WTC11 (cell line): ENCODE data around the gene NRIP3. TPM values are rescaled to one million over a fixed set of nuclear protein-coding genes. Genes with fewer than 3 reads are reported as not detected.

Experiments
- ATAC-seq: fragments of 200-7000 bp; cut with Tn5 transposase; 2 replicates; pipeline ENCODE4 v1.10.0; 2021; ENCODE audit warnings: mild to moderate bottlenecking, moderate library complexity
- CTCF ChIA-PET: fragments of 300-600 bp; sonication (Branson Sonifier 250); formaldehyde crosslinking; loops from one replicate; lab custom pipeline; 2021; ENCODE audit warnings: antibody characterized with exemption; lab: Charles Lee
- POLR2A ChIA-PET: fragments of 350-600 bp; sonication (Branson Sonifier 250); formaldehyde crosslinking; loops from one replicate; lab custom pipeline; 2021; ENCODE audit warnings: antibody characterized with exemption; lab: Charles Lee
- DNase-seq: peaks from one replicate; pipeline ENCODE4 v3.0.0; 2021; ENCODE audit warnings: low spot score
- H3K27ac Mint-ChIP-seq: 2 replicates; pipeline ENCODE4 v1.8.0; 2021; ENCODE audit warnings: mixed read lengths
- H3K27me3 Mint-ChIP-seq: 2 replicates; pipeline ENCODE4 v1.8.0; 2021; ENCODE audit warnings: low read depth, mild to moderate bottlenecking, moderate library complexity, mixed read lengths
- H3K36me3 Mint-ChIP-seq: 2 replicates; pipeline ENCODE4 v1.8.0; 2021; ENCODE audit warnings: mixed read lengths
- H3K4me1 Mint-ChIP-seq: 2 replicates; pipeline ENCODE4 v1.8.0; 2022; ENCODE audit warnings: mixed read lengths
- H3K4me3 Mint-ChIP-seq: 2 replicates; pipeline ENCODE4 v1.8.0; 2021; ENCODE audit warnings: mild to moderate bottlenecking, moderate library complexity, mixed read lengths
- H3K9me3 Mint-ChIP-seq: 2 replicates; pipeline ENCODE4 v1.8.0; 2021; ENCODE audit warnings: mixed read lengths
- ATF6 ChIP-seq: sonication (generic); formaldehyde crosslinking; IDR thresholded peaks from 2 replicates; pipeline ENCODE4 v1.8.1; 2023; ENCODE audit warnings: mild to moderate bottlenecking, missing genetic modification reagents
- CBFB ChIP-seq: sonication (generic); formaldehyde crosslinking; IDR thresholded peaks from 2 replicates; pipeline ENCODE4 v1.8.1; 2022; ENCODE audit warnings: mild to moderate bottlenecking, low read depth, missing genetic modification reagents
- EMX1 ChIP-seq: fragments of 250-450 bp; sonication (Bioruptor Pico); IDR thresholded peaks from 2 replicates; pipeline ENCODE4 v1.8.0; 2021; ENCODE audit warnings: mild to moderate bottlenecking
- FOXJ3 ChIP-seq: sonication (generic); formaldehyde crosslinking; IDR thresholded peaks from 2 replicates; pipeline ENCODE4 v1.9.0; 2021; ENCODE audit warnings: missing genetic modification reagents, mild to moderate bottlenecking, borderline replicate concordance
- FOXP1 ChIP-seq: sonication (generic); formaldehyde crosslinking; IDR thresholded peaks from 2 replicates; pipeline ENCODE4 v1.8.0; 2022; ENCODE audit warnings: missing genetic modification reagents, mild to moderate bottlenecking, moderate library complexity, borderline replicate concordance
- GRHL2 ChIP-seq: fragments of 250-450 bp; sonication (Bioruptor Pico); IDR thresholded peaks from 2 replicates; pipeline ENCODE4 v1.8.0; 2022; ENCODE audit warnings: mild to moderate bottlenecking, moderate library complexity; ENCODE audit not compliant: insufficient replicate concordance, severe bottlenecking
- HMGXB4 ChIP-seq: sonication (generic); formaldehyde crosslinking; IDR thresholded peaks from 2 replicates; pipeline ENCODE4 v1.8.1; 2023; ENCODE audit warnings: mild to moderate bottlenecking, moderate library complexity, missing genetic modification reagents
- NFYB ChIP-seq: sonication (generic); formaldehyde crosslinking; conservative IDR thresholded peaks from 2 replicates; pipeline ENCODE4 v1.8.0; 2022; ENCODE audit warnings: low read depth, missing genetic modification reagents
- NR1H2 ChIP-seq: sonication (generic); formaldehyde crosslinking; IDR thresholded peaks from 2 replicates; pipeline ENCODE4 v1.9.0; 2021; ENCODE audit warnings: mild to moderate bottlenecking, moderate library complexity, missing genetic modification reagents
- PREB ChIP-seq: sonication (generic); formaldehyde crosslinking; IDR thresholded peaks from 2 replicates; pipeline ENCODE4 v1.8.1; 2022; ENCODE audit warnings: mild to moderate bottlenecking, missing genetic modification reagents, moderate library complexity, borderline replicate concordance
- PRRX2 ChIP-seq: fragments of 250-450 bp; sonication (Bioruptor Pico); IDR thresholded peaks from 2 replicates; pipeline ENCODE4 v1.8.0; 2021; ENCODE audit warnings: mild to moderate bottlenecking
- SP1 ChIP-seq: sonication (generic); formaldehyde crosslinking; conservative IDR thresholded peaks from 2 replicates; pipeline ENCODE4 v1.8.1; 2022; ENCODE audit warnings: missing genetic modification reagents
- TCF7 ChIP-seq: sonication (generic); formaldehyde crosslinking; IDR thresholded peaks from 2 replicates; pipeline ENCODE4 v1.8.0; 2022; ENCODE audit warnings: mild to moderate bottlenecking, low read depth, missing genetic modification reagents, moderate library complexity
- USF2 ChIP-seq: sonication (generic); formaldehyde crosslinking; IDR thresholded peaks from 2 replicates; pipeline ENCODE4 v1.8.1; 2023; ENCODE audit warnings: mild to moderate bottlenecking, missing genetic modification reagents, moderate library complexity
- ZMAT4 ChIP-seq: fragments of 250-450 bp; sonication (Bioruptor Pico); IDR thresholded peaks from 2 replicates; pipeline ENCODE4 v1.9.0; 2021; ENCODE audit warnings: mild to moderate bottlenecking
- ZNF121 ChIP-seq: sonication (generic); formaldehyde crosslinking; IDR thresholded peaks from 2 replicates; pipeline ENCODE4 v1.8.0; 2023; ENCODE audit warnings: missing genetic modification reagents
- ZNF219 ChIP-seq: sonication (generic); formaldehyde crosslinking; IDR thresholded peaks from 2 replicates; pipeline ENCODE4 v1.8.0; 2023; ENCODE audit warnings: missing genetic modification reagents, mild to moderate bottlenecking, borderline replicate concordance
- ZNF317 ChIP-seq: sonication (generic); formaldehyde crosslinking; IDR thresholded peaks from 2 replicates; pipeline ENCODE4 v1.8.1; 2023; ENCODE audit warnings: low read depth, mild to moderate bottlenecking, moderate library complexity, missing genetic modification reagents, borderline replicate concordance
- total RNA-seq: library from RNA; stranded (reverse); gene quantifications from 3 replicates; pipeline ENCODE4 v1.2.3, GENCODE V29; 2021
- TF ChIP-seq, protein P1 (sequence below): fragments of 250-450 bp; sonication (Bioruptor Pico); IDR thresholded peaks from 2 replicates; pipeline ENCODE4 v1.9.0; 2021; ENCODE audit warnings: moderate library complexity, mild to moderate bottlenecking, inconsistent platforms, borderline replicate concordance
- TF ChIP-seq, protein P2 (sequence below): fragments of 250-450 bp; sonication (Bioruptor Pico); conservative IDR thresholded peaks from 2 replicates; pipeline ENCODE4 v1.9.0; 2021; ENCODE audit warnings: mild to moderate bottlenecking

NRIP3 gene
- total RNA-seq, 1 experiment from 2014 or later, result 4.5 TPM

DNA sequence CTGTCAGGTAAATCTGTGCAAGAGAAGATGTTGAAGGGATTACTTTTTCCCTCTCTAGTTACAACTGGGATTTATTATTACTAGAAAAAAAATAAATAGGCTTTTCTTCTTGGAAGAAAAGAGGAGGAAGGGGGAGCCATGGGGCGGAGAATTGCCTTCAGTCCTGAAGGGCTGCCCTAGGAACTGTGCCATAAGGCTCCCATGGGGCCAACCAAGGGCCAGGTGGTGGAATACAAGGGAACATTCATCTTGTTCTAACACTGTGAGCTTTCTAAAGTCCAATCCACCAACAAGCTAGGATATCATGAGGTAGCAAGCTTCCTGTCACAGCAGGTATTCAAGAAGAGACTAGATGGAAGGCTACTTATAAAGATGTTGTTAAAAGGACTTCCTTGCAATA lies 24.8 kb upstream of the NRIP3 start:
- H3K36me3 Mint-ChIP-seq, result no peaks in the 10 kb centered on the region
- CTCF ChIA-PET, result interaction anchor here (0.6 to 6.6 kb wide), 7 partner anchors 12 to 1276 kb away, joined by 3 to 37 read pairs (median 4); partner anchors contain the start of gene ADM
- ATAC-seq, result no peak

DNA sequence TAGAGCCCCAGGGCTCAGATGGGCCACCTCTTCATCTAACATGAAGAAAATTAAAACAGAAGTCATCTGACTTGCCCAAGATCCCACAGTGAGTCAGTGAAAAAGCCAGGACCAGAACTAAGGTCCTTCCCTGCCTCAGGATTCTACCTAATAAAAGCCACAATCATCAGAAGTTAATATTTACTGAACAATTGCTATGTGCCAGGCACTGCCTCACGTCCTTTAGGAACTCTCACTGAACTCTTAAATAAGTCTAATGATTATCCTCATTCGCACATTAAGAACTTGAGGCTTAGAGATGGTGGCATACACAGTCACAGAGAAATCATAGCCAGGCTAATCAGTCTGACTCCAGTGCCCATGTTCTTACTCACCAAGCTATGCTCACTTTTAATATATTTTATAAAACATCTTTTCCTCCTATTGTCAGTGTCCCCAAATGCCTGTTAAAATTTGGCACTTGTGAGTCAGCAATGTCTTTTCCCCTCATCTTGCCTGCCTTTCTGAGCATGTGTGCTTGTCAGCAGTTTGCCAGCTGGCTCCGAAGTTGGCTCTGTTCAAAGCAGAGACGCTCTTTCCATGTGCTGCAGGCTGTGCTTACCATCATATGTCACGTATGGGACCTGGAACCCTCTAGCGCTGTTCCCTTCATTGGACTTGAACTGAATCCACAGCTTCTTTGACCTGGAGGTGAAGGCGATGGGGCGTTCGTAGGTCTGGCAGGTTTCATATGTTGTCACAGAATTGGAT lies 21.5 kb upstream of the NRIP3 start:
- H3K36me3 Mint-ChIP-seq, result no peaks in the 10 kb centered on the region
- no peaks in the 10 kb centered on the region; the same call in 1 of the 2 replicates for H3K27me3 Mint-ChIP-seq
- no peak for ATAC-seq
- POLR2A ChIA-PET, result no interaction called here
- peaks cover 8% of the 10 kb centered on the region for H3K4me1 Mint-ChIP-seq
- peak overlapping the region; percentile 61; the same call in 1 of the 2 replicates for H3K27ac Mint-ChIP-seq
- no peak overlapping the region for H3K4me3 Mint-ChIP-seq
- no peaks in the 10 kb centered on the region for H3K9me3 Mint-ChIP-seq
- CTCF ChIA-PET, result interaction anchor here (1.6 kb wide), 1 partner anchor 10 kb away, joined by 5 read pairs; no protein-coding TSS in a partner anchor
- no peak for DNase-seq
- TF ChIP-seq EMX1 (CRISPR knock-in tag) (no peak), ZNF121 (CRISPR knock-in tag) (no peak), ATF6 (CRISPR knock-in tag) (no peak), PREB (CRISPR knock-in tag) (no peak), FOXP1 (CRISPR knock-in tag) (no peak), ZNF219 (CRISPR knock-in tag) (no peak)
- TF ChIP-seq, protein P1, sequence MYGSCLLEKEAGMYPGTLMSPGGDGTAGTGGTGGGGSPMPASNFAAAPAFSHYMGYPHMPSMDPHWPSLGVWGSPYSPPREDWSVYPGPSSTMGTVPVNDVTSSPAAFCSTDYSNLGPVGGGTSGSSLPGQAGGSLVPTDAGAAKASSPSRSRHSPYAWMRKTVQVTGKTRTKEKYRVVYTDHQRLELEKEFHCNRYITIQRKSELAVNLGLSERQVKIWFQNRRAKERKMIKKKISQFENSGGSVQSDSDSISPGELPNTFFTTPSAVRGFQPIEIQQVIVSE (CRISPR knock-in tag), result no peak
- TF ChIP-seq, protein P2, sequence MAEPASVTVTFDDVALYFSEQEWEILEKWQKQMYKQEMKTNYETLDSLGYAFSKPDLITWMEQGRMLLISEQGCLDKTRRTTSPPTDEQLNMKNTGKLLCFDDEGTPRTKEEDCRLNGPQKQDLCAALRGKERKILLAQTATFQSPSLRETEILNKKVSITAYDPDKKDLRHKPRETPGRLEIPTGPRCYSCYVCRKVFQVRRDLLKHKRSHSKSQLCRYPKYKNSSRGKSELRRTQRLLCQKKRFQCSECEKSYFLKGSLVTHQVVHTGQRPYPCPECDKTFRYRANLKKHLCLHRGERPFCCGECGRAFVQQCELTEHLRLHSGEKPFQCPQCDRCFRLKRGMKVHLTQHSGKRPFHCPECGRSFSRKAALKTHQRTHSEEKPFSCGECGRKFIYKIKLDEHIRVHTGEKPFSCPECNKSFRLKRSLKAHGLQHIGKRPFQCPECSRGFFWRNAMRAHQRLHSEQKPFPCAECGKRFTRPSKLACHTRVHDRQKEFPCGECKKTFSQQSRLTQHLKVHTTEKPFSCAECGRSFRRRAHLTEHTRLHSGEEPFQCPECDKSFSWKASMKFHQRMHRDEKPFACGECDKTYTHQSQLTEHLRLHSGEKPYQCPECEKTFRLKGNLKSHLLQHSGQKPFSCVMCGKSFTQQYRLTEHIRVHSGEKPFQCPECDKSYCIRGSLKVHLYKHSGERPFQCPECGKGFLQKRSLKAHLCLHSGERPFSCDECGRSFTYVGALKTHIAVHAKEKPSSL (CRISPR knock-in tag), result no peak

More for the DNA sequence above, 24.8 kb upstream of the NRIP3 start:
- Mint-ChIP-seq H3K4me1 (no peaks in the 10 kb centered on the region), H3K27me3 (no peaks in the 10 kb centered on the region; the same call in 1 of the 2 replicates), H3K4me3 (no peak overlapping the region), H3K9me3 (no peaks in the 10 kb centered on the region), H3K27ac (no peak overlapping the region)
- no peak for DNase-seq
- TF ChIP-seq PRRX2 (CRISPR knock-in tag), result no peak
- no peak for TF ChIP-seq GRHL2 (CRISPR knock-in tag)
- TF ChIP-seq FOXJ3 (CRISPR knock-in tag), result no peak
- no peak for TF ChIP-seq ZMAT4 (CRISPR knock-in tag)
- TF ChIP-seq NFYB, result no peak
- no peak for TF ChIP-seq USF2
- TF ChIP-seq SP1 (CRISPR knock-in tag), result no peak
- no peak for TF ChIP-seq TCF7 (CRISPR knock-in tag)
- no peak for TF ChIP-seq ZNF317 (CRISPR knock-in tag)
- no peak for TF ChIP-seq CBFB (CRISPR knock-in tag)
- TF ChIP-seq HMGXB4 (CRISPR knock-in tag), result no peak
- TF ChIP-seq ZNF219 (CRISPR knock-in tag), result no peak
- TF ChIP-seq NR1H2, result no peak
- TF ChIP-seq PREB (CRISPR knock-in tag), result no peak
- POLR2A ChIA-PET, result interaction anchor here (0.7 to 1.3 kb wide), 2 partner anchors 8 to 21 kb away, joined by 3 to 4 read pairs; no protein-coding TSS in a partner anchor
